ENCODE measurements around the gene FBXO10. TPM values are rescaled to one million over a fixed set of nuclear protein-coding genes. Genes with fewer than 3 reads are reported as not detected.

FBXO10 gene
- total RNA-seq, 1 donor from 2014 or later: 68.7 TPM

DNA sequence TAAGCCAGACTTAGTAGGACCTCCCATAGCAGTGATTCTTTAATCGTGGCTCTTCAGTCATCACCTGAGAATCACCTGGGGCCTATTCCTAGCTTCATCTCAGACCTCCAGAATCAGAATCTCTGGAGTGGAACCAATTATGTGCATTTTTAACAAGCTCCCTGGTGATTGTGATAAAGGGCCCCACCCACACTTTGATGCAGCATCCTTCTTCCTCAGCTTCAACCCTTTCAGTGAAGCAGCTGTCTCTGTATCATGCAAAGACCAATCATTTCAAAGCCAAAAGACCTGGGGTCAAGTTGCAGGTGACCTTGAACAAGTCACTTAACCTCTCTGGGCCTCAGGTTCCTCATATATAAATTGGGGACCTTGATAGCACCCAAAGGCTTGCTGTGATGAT lies 17.1 kb downstream of the FBXO10 start:
- DNase-seq: no peak
- Mint-ChIP-seq H3K27ac (ENCODE audit: unreplicated experiment) (peak overlapping the region; percentile 50), H3K27me3 (ENCODE audit: unreplicated experiment) (no peaks in the 10 kb centered on the region), H3K36me3 (ENCODE audit: unreplicated experiment) (peaks cover 11% of the 10 kb centered on the region), H3K4me1 (ENCODE audit: low read depth, unreplicated experiment) (peaks cover 42% of the 10 kb centered on the region), H3K4me3 (ENCODE audit: unreplicated experiment) (peak overlapping the region; percentile 52), H3K9me3 (ENCODE audit: unreplicated experiment) (peaks cover 9% of the 10 kb centered on the region)
- TF ChIP-seq CTCF (IDR thresholded peaks at IDR 0.05; ENCODE audit: partially characterized antibody, unreplicated experiment): no peak

GRCh38 chr9:37555786-37556185 lies 20.4 kb downstream of the FBXO10 start:
- TF ChIP-seq CTCF (IDR thresholded peaks at IDR 0.05; ENCODE audit: partially characterized antibody, unreplicated experiment): no peak
- Mint-ChIP-seq H3K36me3 (ENCODE audit: unreplicated experiment) (peaks cover 5% of the 10 kb centered on the region), H3K27me3 (ENCODE audit: unreplicated experiment) (no peaks in the 10 kb centered on the region), H3K9me3 (ENCODE audit: unreplicated experiment) (peaks cover 7% of the 10 kb centered on the region), H3K4me3 (ENCODE audit: unreplicated experiment) (no peak overlapping the region), H3K4me1 (ENCODE audit: low read depth, unreplicated experiment) (peaks cover 20% of the 10 kb centered on the region), H3K27ac (ENCODE audit: unreplicated experiment) (no peak overlapping the region)
- DNase-seq: no peak

DNA sequence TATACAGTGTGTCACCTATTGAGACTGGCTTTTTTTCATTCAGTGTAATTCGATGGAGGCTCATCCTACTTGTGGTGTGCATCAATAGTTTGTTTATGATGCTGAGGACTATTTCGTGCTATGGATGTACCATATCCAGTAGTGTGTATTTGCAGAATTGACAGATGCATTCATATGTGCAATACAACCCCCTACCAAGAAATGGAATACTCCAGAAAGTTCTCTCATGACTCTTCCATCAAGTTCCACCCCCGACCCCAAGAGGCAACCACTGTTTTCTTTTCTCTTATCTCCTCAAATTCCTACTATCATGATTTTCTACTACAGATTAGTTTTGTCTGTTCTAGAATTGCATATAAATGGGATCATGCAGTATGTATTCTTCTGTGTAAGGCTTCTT lies 21.9 kb downstream of the FBXO10 start:
- peaks cover 7% of the 10 kb centered on the region for H3K9me3 Mint-ChIP-seq (ENCODE audit: unreplicated experiment)
- H3K27me3 Mint-ChIP-seq (ENCODE audit: unreplicated experiment): no peaks in the 10 kb centered on the region
- no peak for TF ChIP-seq CTCF (IDR thresholded peaks at IDR 0.05; ENCODE audit: partially characterized antibody, unreplicated experiment)
- H3K4me1 Mint-ChIP-seq (ENCODE audit: low read depth, unreplicated experiment): peaks cover 16% of the 10 kb centered on the region
- no peak overlapping the region for H3K4me3 Mint-ChIP-seq (ENCODE audit: unreplicated experiment)
- no peak overlapping the region for H3K27ac Mint-ChIP-seq (ENCODE audit: unreplicated experiment)
- DNase-seq: no peak
- peaks cover 5% of the 10 kb centered on the region for H3K36me3 Mint-ChIP-seq (ENCODE audit: unreplicated experiment)

GRCh38 chr9:37551888-37552287 lies 24.3 kb downstream of the FBXO10 start:
- no peak for DNase-seq
- Mint-ChIP-seq H3K36me3 (ENCODE audit: unreplicated experiment) (peaks cover 5% of the 10 kb centered on the region), H3K27ac (ENCODE audit: unreplicated experiment) (no peak overlapping the region), H3K9me3 (ENCODE audit: unreplicated experiment) (peaks cover 4% of the 10 kb centered on the region), H3K27me3 (ENCODE audit: unreplicated experiment) (no peaks in the 10 kb centered on the region), H3K4me1 (ENCODE audit: low read depth, unreplicated experiment) (no peaks in the 10 kb centered on the region), H3K4me3 (ENCODE audit: unreplicated experiment) (no peak overlapping the region)
- TF ChIP-seq CTCF (IDR thresholded peaks at IDR 0.05; ENCODE audit: partially characterized antibody, unreplicated experiment): no peak

GRCh38 chr9:37551468-37551867 lies 24.7 kb downstream of the FBXO10 start:
- Mint-ChIP-seq H3K27ac (ENCODE audit: unreplicated experiment) (no peak overlapping the region), H3K27me3 (ENCODE audit: unreplicated experiment) (no peaks in the 10 kb centered on the region), H3K4me3 (ENCODE audit: unreplicated experiment) (no peak overlapping the region), H3K36me3 (ENCODE audit: unreplicated experiment) (peaks cover 5% of the 10 kb centered on the region), H3K9me3 (ENCODE audit: unreplicated experiment) (peaks cover 4% of the 10 kb centered on the region), H3K4me1 (ENCODE audit: low read depth, unreplicated experiment) (no peaks in the 10 kb centered on the region)
- no peak for TF ChIP-seq CTCF (IDR thresholded peaks at IDR 0.05; ENCODE audit: partially characterized antibody, unreplicated experiment)
- no peak for DNase-seq

All from glutamatergic neuron (in vitro differentiated cells).